ENCODE data around the gene TMEM63C. TPM values are rescaled to one million over a fixed set of nuclear protein-coding genes. Genes with fewer than 3 reads are reported as not detected.

TMEM63C gene
- total RNA-seq, 1 experiment from 2014 or later, result 5.7 TPM

DNA sequence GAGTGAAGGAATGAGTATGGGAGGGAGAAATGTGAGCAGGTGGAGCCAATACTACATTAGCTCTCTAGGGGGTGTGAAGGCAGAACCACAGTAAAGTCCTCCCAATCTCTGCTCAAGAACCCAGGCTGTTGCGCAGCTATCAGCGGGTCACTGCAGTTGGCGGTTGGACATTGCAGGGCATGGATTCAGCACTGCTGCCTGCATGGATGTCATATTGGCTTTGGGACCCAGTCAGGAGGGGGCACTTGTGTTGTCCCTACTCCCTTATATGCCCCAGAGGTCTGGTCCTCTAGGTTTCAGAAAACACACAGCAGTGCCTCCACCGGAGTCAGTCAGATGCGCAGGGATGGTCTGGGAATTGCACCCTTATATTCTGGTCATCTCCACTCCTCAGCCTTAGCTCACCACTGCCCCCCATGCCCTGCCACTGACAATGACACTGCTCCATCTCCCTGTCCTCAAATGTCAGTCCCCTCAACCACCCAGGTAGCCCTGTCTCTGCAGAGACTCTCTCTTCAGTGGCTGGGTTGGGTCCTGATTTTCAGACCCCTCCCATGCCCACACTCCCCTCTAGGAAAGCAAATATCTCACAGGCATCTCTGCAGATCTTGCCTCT is 49.6 kb upstream of the TMEM63C start:
- ChIA-PET POLR2A (no interaction called here), CTCF (interaction anchor here (1.0 kb wide), 1 partner anchor 9 kb away, joined by 3 read pairs; no protein-coding TSS in a partner anchor), RAD21 (ENCODE audit: low non-redundant PET in 1 of 2, low total read pairs in 2 of 2, uncharacterized antibody in 2 of 2, unreplicated experiment in 2 of 2) (interaction anchor here in 1 of 2 experiments (0.9 kb wide), 1 partner anchor 8 kb away, joined by 3 read pairs; no protein-coding TSS in a partner anchor)
- H3K27me3 ChIP-seq (ENCODE audit: insufficient read depth, low read length), result no peaks in the 10 kb centered on the region
- intact Hi-C loops (cut with micrococcal nuclease), result no loop called here
- H3K9me2 ChIP-seq (ENCODE audit: insufficient read depth), result no peaks in the 10 kb centered on the region
- no peak for DNase-seq (ENCODE audit: low read depth, low spot score)
- no TSS peak for BruUV-seq (replicated peaks)
- no peaks in the 10 kb centered on the region for H3K79me2 ChIP-seq (ENCODE audit: insufficient read depth, low read length)
- H3K9ac ChIP-seq (ENCODE audit: low read length), result no peak overlapping the region
- H3K4me1 ChIP-seq (ENCODE audit: control insufficient read depth in 1 of 2, insufficient read depth in 2 of 2, low read length in 2 of 2), result peaks cover 23 to 42% of the 10 kb centered on the region in 2 experiments
- TF ChIP-seq CTCF (IDR thresholded peaks at IDR 0.05 in 2 of 3, conservative IDR thresholded peaks at IDR 0.05 in 1 of 3; ENCODE audit: borderline replicate concordance in 1 of 3, insufficient read depth in 1 of 3, low read depth in 2 of 3, low read length in 2 of 3), result peak in 2 of 3 experiments; percentile 37 to 40; a peak in 3 of 6 replicates
- TF ChIP-seq CBX3 (IDR thresholded peaks at IDR 0.05; ENCODE audit: low read depth), result no peak
- no peaks in the 10 kb centered on the region for H4K20me1 ChIP-seq (ENCODE audit: insufficient read depth)
- no peak overlapping the region for H3K4me3 ChIP-seq (replicated peaks in 1 of 2; ENCODE audit: low read depth in 1 of 2, low read length in 2 of 2)
- no peaks in the 10 kb centered on the region for H3K36me3 ChIP-seq (ENCODE audit: control insufficient read depth in 1 of 2, insufficient read depth in 2 of 2, low read length in 2 of 2)
- H3K27ac ChIP-seq (ENCODE audit: low read depth, low read length), result no peak overlapping the region
- H3K4me2 ChIP-seq (ENCODE audit: low read length), result no peak overlapping the region
- ATAC-seq, result no peak
- H3K9me3 ChIP-seq (ENCODE audit: control insufficient read depth in 1 of 2, insufficient read depth in 1 of 2, low read depth in 1 of 2, low read length in 2 of 2), result no peaks in the 10 kb centered on the region
- H2AFZ ChIP-seq (ENCODE audit: low read depth, low read length, poor library complexity, severe bottlenecking), result no peak overlapping the region

GRCh38 chr14:77133720-77134338 is 47.8 kb upstream of the TMEM63C start:
- H4K20me1 ChIP-seq (ENCODE audit: insufficient read depth), result no peaks in the 10 kb centered on the region
- H3K9me3 ChIP-seq (ENCODE audit: control insufficient read depth in 1 of 2, insufficient read depth in 1 of 2, low read depth in 1 of 2, low read length in 2 of 2), result no peaks in the 10 kb centered on the region
- POLR2A ChIA-PET, result no interaction called here
- no peak for DNase-seq (ENCODE audit: low read depth, low spot score)
- no peaks in the 10 kb centered on the region for H3K79me2 ChIP-seq (ENCODE audit: insufficient read depth, low read length)
- peak; percentile 37; the same call in 1 of the 2 replicates for ATAC-seq
- H3K4me1 ChIP-seq (ENCODE audit: control insufficient read depth in 1 of 2, insufficient read depth in 2 of 2, low read length in 2 of 2), result peaks cover 7 to 24% of the 10 kb centered on the region in 2 experiments
- intact Hi-C loops (cut with micrococcal nuclease), result no loop called here
- TF ChIP-seq REST (IDR thresholded peaks at IDR 0.05; ENCODE audit: low read depth) (peak; percentile 76), CEBPB (IDR thresholded peaks at IDR 0.05; ENCODE audit: low read depth) (no peak)
- CTCF ChIA-PET, result interaction anchor here (0.8 to 0.9 kb wide), 2 partner anchors 11 to 261 kb away, joined by 3 to 4 read pairs; no protein-coding TSS in a partner anchor
- H3K9me2 ChIP-seq (ENCODE audit: insufficient read depth), result no peaks in the 10 kb centered on the region
- H2AFZ ChIP-seq (ENCODE audit: low read depth, low read length, poor library complexity, severe bottlenecking), result no peak overlapping the region
- H3K27ac ChIP-seq (ENCODE audit: low read depth, low read length), result no peak overlapping the region
- H3K4me2 ChIP-seq (ENCODE audit: low read length), result no peak overlapping the region
- H3K9ac ChIP-seq (ENCODE audit: low read length), result no peak overlapping the region
- H3K4me3 ChIP-seq (replicated peaks in 1 of 2; ENCODE audit: low read depth in 1 of 2, low read length in 2 of 2), result no peak overlapping the region
- H3K36me3 ChIP-seq (ENCODE audit: control insufficient read depth in 1 of 2, insufficient read depth in 2 of 2, low read length in 2 of 2), result no peaks in the 10 kb centered on the region
- H3K27me3 ChIP-seq (ENCODE audit: insufficient read depth, low read length), result no peaks in the 10 kb centered on the region
- RAD21 ChIA-PET (ENCODE audit: low non-redundant PET in 1 of 2, low total read pairs in 2 of 2, uncharacterized antibody in 2 of 2, unreplicated experiment in 2 of 2), result no interaction called here
- no TSS peak for BruUV-seq (replicated peaks)

Measured in HCT116 (cell line).